ENCODE data around the gene ZNF619. TPM values are rescaled to one million over a fixed set of nuclear protein-coding genes. Genes with fewer than 3 reads are reported as not detected.
A peak's percentile ranks its signal among the peaks of the same experiment; 100 is the strongest.

The ZNF619 gene
- total and polyA plus RNA-seq, 2 of the 13 experiments (the other 11 are each of a cell fraction or from before 2014, with no cell fraction given) = 0.83 to 5.2 TPM

GRCh38 chr3:40497288-40497687, 20.4 kb downstream of the ZNF619 start (continued):
- peak; percentile 68 for TF ChIP-seq ZNF574 (CRISPR knock-in tag; IDR thresholded peaks at IDR 0.05)
- no peak for TF ChIP-seq ATRX (CRISPR knock-in tag; IDR thresholded peaks at IDR 0.05; ENCODE audit: borderline replicate concordance)
- TF ChIP-seq NR2F6 (IDR thresholded peaks at IDR 0.05) = no peak
- TF ChIP-seq NR2F6 (CRISPR knock-in tag; IDR thresholded peaks at IDR 0.05) = no peak
- no peak for TF ChIP-seq HNRNPH1 (optimal IDR thresholded peaks at IDR 0.05; ENCODE audit: low read depth, low read length)
- TF ChIP-seq ZUFSP (CRISPR knock-in tag; IDR thresholded peaks at IDR 0.05; ENCODE audit: borderline replicate concordance) = no peak
- peak; percentile 40 for TF ChIP-seq TEAD3 (CRISPR knock-in tag; optimal IDR thresholded peaks at IDR 0.05; ENCODE audit: borderline replicate concordance)
- peak; percentile 24; the same call in 1 of the 2 replicates for TF ChIP-seq HNF4A (CRISPR knock-in tag; IDR thresholded peaks at IDR 0.05)
- TF ChIP-seq SOX13 (IDR thresholded peaks at IDR 0.05) = no peak
- peak in 1 of 2 experiments; percentile 63; a peak in 2 of 4 replicates for TF ChIP-seq SOX13 (CRISPR knock-in tag; conservative IDR thresholded peaks at IDR 0.05 in 1 of 2, IDR thresholded peaks at IDR 0.05 in 1 of 2)
- TF ChIP-seq, protein P1, sequence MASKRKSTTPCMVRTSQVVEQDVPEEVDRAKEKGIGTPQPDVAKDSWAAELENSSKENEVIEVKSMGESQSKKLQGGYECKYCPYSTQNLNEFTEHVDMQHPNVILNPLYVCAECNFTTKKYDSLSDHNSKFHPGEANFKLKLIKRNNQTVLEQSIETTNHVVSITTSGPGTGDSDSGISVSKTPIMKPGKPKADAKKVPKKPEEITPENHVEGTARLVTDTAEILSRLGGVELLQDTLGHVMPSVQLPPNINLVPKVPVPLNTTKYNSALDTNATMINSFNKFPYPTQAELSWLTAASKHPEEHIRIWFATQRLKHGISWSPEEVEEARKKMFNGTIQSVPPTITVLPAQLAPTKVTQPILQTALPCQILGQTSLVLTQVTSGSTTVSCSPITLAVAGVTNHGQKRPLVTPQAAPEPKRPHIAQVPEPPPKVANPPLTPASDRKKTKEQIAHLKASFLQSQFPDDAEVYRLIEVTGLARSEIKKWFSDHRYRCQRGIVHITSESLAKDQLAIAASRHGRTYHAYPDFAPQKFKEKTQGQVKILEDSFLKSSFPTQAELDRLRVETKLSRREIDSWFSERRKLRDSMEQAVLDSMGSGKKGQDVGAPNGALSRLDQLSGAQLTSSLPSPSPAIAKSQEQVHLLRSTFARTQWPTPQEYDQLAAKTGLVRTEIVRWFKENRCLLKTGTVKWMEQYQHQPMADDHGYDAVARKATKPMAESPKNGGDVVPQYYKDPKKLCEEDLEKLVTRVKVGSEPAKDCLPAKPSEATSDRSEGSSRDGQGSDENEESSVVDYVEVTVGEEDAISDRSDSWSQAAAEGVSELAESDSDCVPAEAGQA (IDR thresholded peaks at IDR 0.05; ENCODE audit: low read depth) = no peak
- TF ChIP-seq, protein P1 (CRISPR knock-in tag; IDR thresholded peaks at IDR 0.05; ENCODE audit: borderline replicate concordance) = no peak

All from HepG2 (cell line).